GM10266 (cell line): ENCODE measurements around the gene KLC4.
"Not testable (repeated sequence)": the region's sequence is repeated elsewhere in the genome, so short reads cannot be mapped to it uniquely, and the experiment has no call there.

Experiments used
- DNase-seq: peaks from one replicate; pipeline ENCODE4 v3.0.0; 2012; ENCODE audit errors: extremely low spot score
- CTCF ChIP-seq: IDR thresholded peaks from 2 replicates; pipeline ENCODE4 v1.5.1; 2012; ENCODE audit warnings: mild to moderate bottlenecking, low read depth; ENCODE audit not compliant: control insufficient read depth, insufficient read depth; ENCODE audit errors: missing control alignments

The KLC4 gene

DNA sequence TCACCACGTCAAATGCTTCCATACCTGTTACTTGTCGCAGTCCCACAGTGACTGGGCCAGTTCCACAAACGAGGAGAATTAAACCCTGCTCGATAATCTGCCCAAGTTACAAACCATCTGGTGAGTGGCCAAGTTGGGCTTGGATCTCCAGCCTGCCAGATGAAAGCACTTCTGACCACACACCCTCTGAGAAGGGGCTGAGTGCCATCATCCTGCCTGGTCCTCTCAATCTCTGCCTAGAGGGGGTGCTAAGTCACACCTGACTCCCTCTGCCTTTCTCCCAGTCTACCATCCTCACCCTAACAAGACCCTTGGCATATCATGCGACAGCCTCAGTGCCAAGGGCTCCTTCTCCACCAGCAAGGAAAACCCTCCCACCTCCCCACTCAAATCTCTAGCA lies 22.2 kb upstream of the KLC4 start:
- TF ChIP-seq CTCF: no peak

DNA sequence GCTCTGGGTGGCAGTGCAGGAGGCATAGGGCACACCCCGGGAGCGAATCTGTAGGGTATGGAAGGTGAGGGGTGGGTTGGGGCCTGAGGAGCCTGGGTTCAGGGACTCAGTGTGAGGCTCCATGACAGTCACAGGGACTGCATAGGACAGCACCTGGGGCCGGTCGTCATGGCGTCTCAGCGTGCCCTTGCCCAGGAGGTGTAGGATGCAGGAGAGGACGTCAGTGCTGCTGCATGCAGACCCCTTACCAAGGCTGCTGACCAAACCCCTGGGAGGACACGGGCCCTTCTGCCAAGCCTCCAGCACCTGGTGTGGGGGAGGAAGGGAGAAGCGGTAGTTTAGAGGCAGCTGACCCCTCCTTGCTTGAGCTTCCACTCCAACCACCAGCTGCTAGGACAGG lies 21.7 kb upstream of the KLC4 start:
- no peak for DNase-seq
- no peak for TF ChIP-seq CTCF

More for the DNA sequence above, 22.2 kb upstream of the KLC4 start:
- DNase-seq: no peak

GRCh38 chr6:43038727-43039126 lies 20.7 kb upstream of the KLC4 start:
- TF ChIP-seq CTCF: no peak

DNA sequence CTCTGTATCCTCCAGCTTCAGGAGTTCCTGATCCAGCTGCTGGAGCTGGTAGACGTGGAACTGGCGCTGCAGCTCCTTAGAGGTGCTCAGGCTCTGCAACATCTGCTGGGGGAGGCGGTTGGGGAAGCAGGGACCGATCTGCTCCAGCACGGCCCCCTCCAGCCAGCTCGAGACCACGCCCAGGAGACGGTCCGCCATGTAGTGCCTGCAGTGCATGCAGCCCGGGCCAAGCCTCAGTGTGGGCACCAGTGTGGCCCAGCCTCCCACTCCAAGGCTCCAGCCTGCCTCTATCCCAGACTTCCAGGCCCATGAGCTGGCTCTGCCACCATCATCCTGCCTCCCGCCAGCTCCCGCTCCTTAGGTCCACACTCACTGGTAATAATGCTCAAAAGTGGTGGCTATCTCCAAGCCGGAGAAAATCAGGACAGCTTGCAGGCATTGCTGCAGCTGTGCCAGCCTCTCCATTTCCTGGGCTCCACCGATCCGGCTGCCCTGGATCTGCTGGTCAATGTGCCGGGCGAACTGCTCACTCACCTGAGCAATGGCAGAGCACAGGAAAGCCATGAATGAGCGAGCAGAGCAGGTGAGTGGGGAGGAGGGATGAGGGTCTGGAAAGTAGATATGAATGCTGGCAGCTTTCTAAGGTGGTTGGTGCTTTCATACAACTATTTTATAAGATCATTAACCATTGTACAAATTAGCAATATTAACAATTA lies 18.7 kb upstream of the KLC4 start:
- no peak for TF ChIP-seq CTCF
- DNase-seq: no peak

More at GRCh38 chr6:43038727-43039126, 20.7 kb upstream of the KLC4 start:
- DNase-seq: no peak

DNA sequence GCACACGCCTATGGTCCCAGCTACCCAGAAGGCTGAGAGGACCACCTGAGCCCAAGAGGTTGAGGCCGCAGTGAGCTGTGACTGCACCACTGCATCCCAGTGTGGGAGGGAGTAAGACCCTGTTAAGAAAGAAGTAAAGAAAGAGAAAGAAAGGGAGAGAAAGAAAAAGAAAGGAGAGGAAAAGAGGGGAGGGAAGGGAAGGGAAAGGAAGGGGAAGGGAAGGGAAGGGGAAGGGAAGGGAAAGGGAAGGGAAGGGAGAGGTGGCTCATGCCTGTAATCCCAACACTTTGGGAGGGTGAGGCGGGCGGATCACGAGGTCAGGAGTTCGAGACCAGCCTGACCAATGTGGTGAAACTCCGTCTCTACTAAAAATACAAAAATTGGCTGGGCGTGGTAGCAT lies 18.0 kb upstream of the KLC4 start:
- DNase-seq: not testable (repeated sequence)

DNA sequence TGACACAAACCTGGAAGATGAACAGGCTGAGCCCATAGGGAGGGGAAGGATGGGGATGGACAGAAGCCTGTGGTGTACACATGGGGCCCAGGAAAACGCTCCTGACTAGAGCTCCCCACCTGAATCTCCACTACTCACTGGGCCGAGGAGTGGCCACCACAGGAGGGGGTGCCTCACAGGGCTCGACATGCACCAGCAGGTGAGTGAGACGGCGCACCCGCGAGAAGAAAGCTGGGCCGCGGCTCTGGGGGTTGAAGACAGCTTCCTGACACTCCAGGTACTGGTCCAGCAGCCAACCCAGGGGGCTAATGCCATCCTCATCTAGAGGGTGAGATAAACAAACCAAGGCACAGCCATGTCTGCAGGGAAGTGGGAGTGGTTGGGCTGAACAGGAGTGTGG lies 16.1 kb upstream of the KLC4 start:
- no peak for TF ChIP-seq CTCF
- no peak for DNase-seq

DNA sequence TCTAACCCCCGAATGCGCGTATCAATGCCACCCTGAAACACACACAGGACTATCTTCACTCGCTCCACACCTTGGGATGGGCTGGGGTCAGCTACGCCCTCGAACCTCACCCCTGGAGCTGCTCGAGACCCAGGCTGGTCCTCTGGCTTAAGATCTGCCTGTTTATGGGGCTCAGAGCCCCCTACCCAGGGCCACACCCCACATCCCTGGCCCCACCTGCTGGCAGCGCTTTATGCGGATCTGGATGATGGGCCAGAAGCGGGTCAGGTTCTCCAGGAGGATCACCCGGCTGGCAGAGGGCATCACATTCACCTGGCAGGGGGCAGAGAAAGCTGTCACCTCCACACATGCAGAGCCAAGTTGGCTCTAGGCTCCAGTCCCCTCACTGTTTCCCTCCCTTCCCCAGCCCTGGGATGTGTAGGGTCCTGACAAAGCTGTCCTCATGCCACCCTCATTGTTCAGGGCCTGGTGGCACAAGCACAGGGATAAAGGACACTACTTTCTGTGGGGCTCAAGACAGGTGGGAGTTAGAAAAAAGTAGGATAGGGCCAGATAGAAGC lies 14.0 kb upstream of the KLC4 start:
- TF ChIP-seq CTCF: no peak
- no peak for DNase-seq
